Glutamatergic neuron (in vitro differentiated cells): ENCODE data around the gene DMXL2. TPM values are rescaled to one million over a fixed set of nuclear protein-coding genes. Genes with fewer than 3 reads are reported as not detected.

Experiments
- DNase-seq: peaks from one replicate; pipeline ENCODE4 v3.0.0; 2022
- H3K27ac Mint-ChIP-seq: one replicate; pipeline ENCODE4 v1.8.0; 2020; ENCODE audit warnings: mild to moderate bottlenecking, mixed read lengths, inconsistent platforms; ENCODE audit not compliant: unreplicated experiment
- H3K27me3 Mint-ChIP-seq: one replicate; pipeline ENCODE4 v1.8.0; 2020; ENCODE audit warnings: mild to moderate bottlenecking, moderate library complexity, mixed read lengths, inconsistent platforms; ENCODE audit not compliant: unreplicated experiment
- H3K36me3 Mint-ChIP-seq: one replicate; pipeline ENCODE4 v1.8.0; 2020; ENCODE audit warnings: mild to moderate bottlenecking, mixed read lengths, inconsistent platforms; ENCODE audit not compliant: unreplicated experiment
- H3K4me1 Mint-ChIP-seq: one replicate; pipeline ENCODE4 v1.8.0; 2020; ENCODE audit warnings: mild to moderate bottlenecking, low read depth, mixed read lengths, inconsistent platforms; ENCODE audit not compliant: unreplicated experiment
- H3K4me3 Mint-ChIP-seq: one replicate; pipeline ENCODE4 v1.8.0; 2020; ENCODE audit warnings: mild to moderate bottlenecking, mixed read lengths, inconsistent platforms; ENCODE audit not compliant: unreplicated experiment
- H3K9me3 Mint-ChIP-seq: one replicate; pipeline ENCODE4 v1.8.0; 2020; ENCODE audit warnings: mild to moderate bottlenecking, moderate library complexity, mixed read lengths, inconsistent platforms; ENCODE audit not compliant: unreplicated experiment
- CTCF ChIP-seq: fragments of 200-600 bp; sonication (generic); IDR thresholded peaks from one replicate; pipeline ENCODE4 v1.5.0; 2021; ENCODE audit not compliant: partially characterized antibody, unreplicated experiment
- total RNA-seq: library from RNA; stranded (reverse); fragmentation: NEBNext Ultra II Directional; extraction: Animal tissue kit (Norgen Biotek cat#: 25700); gene quantifications from one replicate; pipeline ENCODE4 v1.2.1, GENCODE V29; 2021; ENCODE audit not compliant: unreplicated experiment

Gene DMXL2
- total RNA-seq, 1 donor from 2014 or later, result 48.2 TPM

GRCh38 chr15:51499379-51499976 is 123.1 kb downstream of the DMXL2 start:
- H3K36me3 Mint-ChIP-seq, result no peaks in the 10 kb centered on the region
- no peak overlapping the region for H3K27ac Mint-ChIP-seq

GRCh38 chr15:51497806-51498205 is 124.8 kb downstream of the DMXL2 start:
- Mint-ChIP-seq H3K27ac (no peak overlapping the region), H3K27me3 (peaks cover 2% of the 10 kb centered on the region), H3K9me3 (no peaks in the 10 kb centered on the region), H3K36me3 (no peaks in the 10 kb centered on the region), H3K4me3 (no peak overlapping the region), H3K4me1 (no peaks in the 10 kb centered on the region)
- TF ChIP-seq CTCF, result no peak
- DNase-seq, result no peak

More at GRCh38 chr15:51499379-51499976, 123.1 kb downstream of the DMXL2 start:
- no peaks in the 10 kb centered on the region for H3K9me3 Mint-ChIP-seq
- no peaks in the 10 kb centered on the region for H3K4me1 Mint-ChIP-seq
- H3K4me3 Mint-ChIP-seq, result no peak overlapping the region
- no peak for DNase-seq
- H3K27me3 Mint-ChIP-seq, result peaks cover 2% of the 10 kb centered on the region
- peak; percentile 59 for TF ChIP-seq CTCF

GRCh38 chr15:51496246-51496645 is 126.3 kb downstream of the DMXL2 start:
- H3K36me3 Mint-ChIP-seq, result no peaks in the 10 kb centered on the region
- no peak overlapping the region for H3K4me3 Mint-ChIP-seq
- H3K27ac Mint-ChIP-seq, result no peak overlapping the region
- TF ChIP-seq CTCF, result no peak
- peaks cover 2% of the 10 kb centered on the region for H3K27me3 Mint-ChIP-seq
- DNase-seq, result no peak
- no peaks in the 10 kb centered on the region for H3K9me3 Mint-ChIP-seq
- peaks cover 3% of the 10 kb centered on the region for H3K4me1 Mint-ChIP-seq

- no peak for DNase-seq
- peaks cover 3% of the 10 kb centered on the region for H3K4me1 Mint-ChIP-seq
- no peaks in the 10 kb centered on the region for H3K9me3 Mint-ChIP-seq
- peaks cover under 1% of the 10 kb centered on the region for H3K27me3 Mint-ChIP-seq
- no peak overlapping the region for H3K27ac Mint-ChIP-seq
- TF ChIP-seq CTCF, result no peak
- H3K36me3 Mint-ChIP-seq, result no peaks in the 10 kb centered on the region
- H3K4me3 Mint-ChIP-seq, result no peak overlapping the region
Observed at GRCh38 chr15:51494411-51495314, 127.9 kb downstream of the DMXL2 start.

- H3K27ac Mint-ChIP-seq, result no peak overlapping the region
- no peak overlapping the region for H3K4me3 Mint-ChIP-seq
- no peak for DNase-seq
- no peaks in the 10 kb centered on the region for H3K27me3 Mint-ChIP-seq
- TF ChIP-seq CTCF, result no peak
- no peaks in the 10 kb centered on the region for H3K9me3 Mint-ChIP-seq
- no peaks in the 10 kb centered on the region for H3K36me3 Mint-ChIP-seq
- peaks cover 3% of the 10 kb centered on the region for H3K4me1 Mint-ChIP-seq
Observed at GRCh38 chr15:51493892-51494291, 128.7 kb downstream of the DMXL2 start.
